Endothelial cell of umbilical vein (primary cell): ENCODE data around the gene FSCB. TPM values are rescaled to one million over a fixed set of nuclear protein-coding genes. Genes with fewer than 3 reads are reported as not detected.

ENCODE experiments used
- BruUV-seq: library from RNA; stranded (reverse); fragments of 400-500 nt; replicated peaks from 2 replicates; lab custom pipeline; 2021; lab: Mats Ljungman, UMichigan
- CTCF ChIA-PET: fragments of 300-600, 350-600 bp; sonication (Branson Sonifier 250); formaldehyde crosslinking; loops from one replicate; lab custom pipeline; 2021; ENCODE audit warnings: antibody characterized with exemption, inconsistent platforms; lab: Charles Lee
- POLR2A ChIA-PET: fragments of 300-600, 350-600 bp; sonication (Branson Sonifier 250); formaldehyde crosslinking; loops from one replicate; lab custom pipeline; 2021; ENCODE audit warnings: antibody characterized with exemption, inconsistent platforms; lab: Charles Lee
- DNase-seq: peaks from one replicate; pipeline ENCODE4 v3.0.0-alpha.2; 2011; ENCODE audit warnings: low read depth, low spot score
- FAIRE-seq: peaks from 2 replicates; lab custom pipeline; 2011; peaks lifted over from hg19 to GRCh38; lab: Jason Lieb, UNC
- H2AFZ ChIP-seq: 2 replicates; pipeline ENCODE4 v1.6.0; 2012; ENCODE audit warnings: low read depth, low read length, control low read depth, inconsistent platforms
- H3K27ac ChIP-seq: 2 replicates; pipeline ENCODE4 v1.5.1; 2011; ENCODE audit warnings: low read depth, mild to moderate bottlenecking, control low read depth, low read length, moderate library complexity; ENCODE audit not compliant: insufficient read depth
- H3K27me3 ChIP-seq, 2 experiments: 2 replicates each; pipeline versions ENCODE4 v1.6.0 to v1.6.1; 2011; ENCODE audit warnings: low read length in 2 of 2, mixed read lengths in 1 of 2; ENCODE audit not compliant: control insufficient read depth in 2 of 2, insufficient read depth in 2 of 2
- H3K36me3 ChIP-seq, 2 experiments: 2 replicates in 1 of 2; 3 replicates in 1 of 2; pipeline ENCODE4 v1.5.1; 2011; ENCODE audit warnings: low read length in 2 of 2, mild to moderate bottlenecking in 1 of 2, moderate library complexity in 1 of 2; ENCODE audit not compliant: control insufficient read depth in 2 of 2, insufficient read depth in 2 of 2; ENCODE audit errors: extremely low read depth in 1 of 2
- H3K4me1 ChIP-seq: 3 replicates; pipeline ENCODE4 v1.5.1; 2011; ENCODE audit warnings: mild to moderate bottlenecking, low read length; ENCODE audit not compliant: control insufficient read depth, insufficient read depth; ENCODE audit errors: extremely low read depth
- H3K4me2 ChIP-seq: 2 replicates; pipeline ENCODE4 v1.6.1; 2011; ENCODE audit warnings: low read length, control low read depth, mixed read lengths; ENCODE audit not compliant: insufficient read depth
- H3K4me3 ChIP-seq, 3 experiments: fragments of 200-600 bp in 1 of 3; sonication (generic), shearing (Covaris generic) in 1 of 3; replicated peaks in 1 of 3; 2 replicates each; pipeline ENCODE4 v1.5.1; 2011 to 2016; ENCODE audit warnings: control low read depth in 3 of 3, low read length in 3 of 3, mild to moderate bottlenecking in 2 of 3, inconsistent platforms in 1 of 3, low read depth in 1 of 3, moderate library complexity in 1 of 3; ENCODE audit not compliant: insufficient read depth in 1 of 3
- H3K79me2 ChIP-seq: 2 replicates; pipeline ENCODE4 v1.6.0; 2012; ENCODE audit warnings: low read length, inconsistent platforms; ENCODE audit not compliant: control insufficient read depth, insufficient read depth
- H3K9ac ChIP-seq: replicated peaks from 2 replicates; pipeline ENCODE3; 2011; ENCODE audit warnings: low read length, control low read depth; ENCODE audit not compliant: insufficient read depth; ENCODE audit errors: extremely low read depth
- H3K9me1 ChIP-seq: replicated peaks from 3 replicates; pipeline ENCODE4 v1.6.0; 2011; ENCODE audit warnings: mild to moderate bottlenecking, low read length; ENCODE audit not compliant: control insufficient read depth, insufficient read depth; ENCODE audit errors: extremely low read depth
- H3K9me3 ChIP-seq: replicated peaks from 2 replicates; pipeline ENCODE4 v1.5.1; 2012; ENCODE audit warnings: low read length, inconsistent platforms; ENCODE audit not compliant: control insufficient read depth, insufficient read depth
- H4K20me1 ChIP-seq: replicated peaks from 2 replicates; pipeline ENCODE3; 2011; ENCODE audit warnings: mild to moderate bottlenecking, low read length; ENCODE audit not compliant: control insufficient read depth, insufficient read depth; ENCODE audit errors: extremely low read depth
- EZH2 ChIP-seq: IDR thresholded peaks from 2 replicates; pipeline ENCODE4 v1.6.1; 2012; ENCODE audit warnings: borderline replicate concordance, low read depth, mild to moderate bottlenecking, moderate library complexity, low read length, inconsistent platforms; ENCODE audit not compliant: severe bottlenecking
- FOS ChIP-seq: IDR thresholded peaks from 2 replicates; pipeline ENCODE4 v1.6.1; 2011; ENCODE audit warnings: mild to moderate bottlenecking, low read length, moderate library complexity, borderline replicate concordance; ENCODE audit not compliant: insufficient read depth
- GATA2 ChIP-seq: IDR thresholded peaks from 2 replicates; pipeline ENCODE4 v1.7.0; 2011; ENCODE audit warnings: low read depth, mild to moderate bottlenecking, moderate library complexity, mixed read lengths, low read length; ENCODE audit not compliant: insufficient read length, insufficient read depth
- JUN ChIP-seq: IDR thresholded peaks from 2 replicates; pipeline ENCODE4 v1.6.1; 2011; ENCODE audit warnings: borderline replicate concordance, low read depth; ENCODE audit not compliant: insufficient read length, insufficient read depth
- MYC ChIP-seq: IDR thresholded peaks from one replicate; pipeline ENCODE4 v1.6.1; 2011; ENCODE audit warnings: mild to moderate bottlenecking, low read depth, low read length
- POLR2A ChIP-seq: IDR thresholded peaks from 2 replicates; pipeline ENCODE4 v1.6.1; 2012; ENCODE audit warnings: low read depth, mild to moderate bottlenecking, control low read depth, low read length
- POLR2AphosphoS5 ChIP-seq: IDR thresholded peaks from 2 replicates; pipeline ENCODE4 v1.6.1; 2012; ENCODE audit warnings: low read depth, mild to moderate bottlenecking, control low read depth, low read length, moderate library complexity; ENCODE audit not compliant: insufficient read depth
- dilution Hi-C: fragments of 300-500 bp; cut with MboI; formaldehyde crosslinking; loops from one replicate; pipeline ENCODE4 v1.15.0; 2019; ENCODE audit warnings: low sequenced_read_pairs; ENCODE audit not compliant: extremely low pct_ligation_motif_present
- intact Hi-C: fragments of 100-400 bp; cut with micrococcal nuclease; formaldehyde crosslinking; loops from one replicate; pipeline ENCODE4 v1.10.0; 2022
- polyA plus RNA-seq, 4 experiments: library from polyadenylated mRNA; depleted of rRNA in 3 of 4; stranded (reverse) in 3 of 4; unstranded in 1 of 4; fragments of >200 nt; gene quantifications; 2 replicates each; pipeline versions ENCODE4 v1.2.1 to v1.2.3, GENCODE V29; 2011 to 2012; ENCODE audit warnings: missing spikeins in 1 of 4
- total RNA-seq: library from RNA; stranded (reverse); gene quantifications from 2 replicates; pipeline ENCODE4 v1.2.3, GENCODE V29; 2021
- TF ChIP-seq, protein P1 (sequence below): IDR thresholded peaks from 2 replicates; pipeline ENCODE4 v1.6.1; 2011; ENCODE audit not compliant: insufficient read depth, insufficient read length
- TF ChIP-seq, protein P2 (sequence below), 2 donors: IDR thresholded peaks; 1 replicate in 1 of 2; 2 replicates in 1 of 2; pipeline ENCODE4 v1.5.1; 2011; ENCODE audit warnings: low read length in 2 of 2, mild to moderate bottlenecking in 2 of 2, moderate library complexity in 2 of 2, control low read depth in 1 of 2, inconsistent platforms in 1 of 2, low read depth in 1 of 2; ENCODE audit not compliant: insufficient read depth in 1 of 2; ENCODE audit errors: extremely low read depth in 1 of 2

Gene FSCB
- total and polyA plus RNA-seq, 2 donors (not counting 3 experiments of a cell fraction or from before 2014, with no cell fraction given): not detected

GRCh38 chr14:44463356-44464004 is 43.6 kb downstream of the FSCB start:
- no peaks in the 10 kb centered on the region for H3K4me1 ChIP-seq
- H3K4me2 ChIP-seq: no peak overlapping the region
- POLR2A ChIA-PET: no interaction called here
- H3K36me3 ChIP-seq: no peaks in the 10 kb centered on the region
- BruUV-seq: no TSS peak
- H4K20me1 ChIP-seq: no peaks in the 10 kb centered on the region
- FAIRE-seq: no peak
- no peak overlapping the region for H2AFZ ChIP-seq
- dilution Hi-C loops: no loop called here
- H3K4me3 ChIP-seq: no peak overlapping the region
- no peak for DNase-seq
- TF ChIP-seq, protein P1, sequence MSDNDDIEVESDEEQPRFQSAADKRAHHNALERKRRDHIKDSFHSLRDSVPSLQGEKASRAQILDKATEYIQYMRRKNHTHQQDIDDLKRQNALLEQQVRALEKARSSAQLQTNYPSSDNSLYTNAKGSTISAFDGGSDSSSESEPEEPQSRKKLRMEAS: no peak
- TF ChIP-seq, protein P2, sequence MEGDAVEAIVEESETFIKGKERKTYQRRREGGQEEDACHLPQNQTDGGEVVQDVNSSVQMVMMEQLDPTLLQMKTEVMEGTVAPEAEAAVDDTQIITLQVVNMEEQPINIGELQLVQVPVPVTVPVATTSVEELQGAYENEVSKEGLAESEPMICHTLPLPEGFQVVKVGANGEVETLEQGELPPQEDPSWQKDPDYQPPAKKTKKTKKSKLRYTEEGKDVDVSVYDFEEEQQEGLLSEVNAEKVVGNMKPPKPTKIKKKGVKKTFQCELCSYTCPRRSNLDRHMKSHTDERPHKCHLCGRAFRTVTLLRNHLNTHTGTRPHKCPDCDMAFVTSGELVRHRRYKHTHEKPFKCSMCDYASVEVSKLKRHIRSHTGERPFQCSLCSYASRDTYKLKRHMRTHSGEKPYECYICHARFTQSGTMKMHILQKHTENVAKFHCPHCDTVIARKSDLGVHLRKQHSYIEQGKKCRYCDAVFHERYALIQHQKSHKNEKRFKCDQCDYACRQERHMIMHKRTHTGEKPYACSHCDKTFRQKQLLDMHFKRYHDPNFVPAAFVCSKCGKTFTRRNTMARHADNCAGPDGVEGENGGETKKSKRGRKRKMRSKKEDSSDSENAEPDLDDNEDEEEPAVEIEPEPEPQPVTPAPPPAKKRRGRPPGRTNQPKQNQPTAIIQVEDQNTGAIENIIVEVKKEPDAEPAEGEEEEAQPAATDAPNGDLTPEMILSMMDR (IDR thresholded peaks at IDR 0.05; ENCODE audit: extremely low read depth in 1 of 2, insufficient read depth in 1 of 2, low read depth in 1 of 2, low read length in 2 of 2): no peak
- TF ChIP-seq POLR2AphosphoS5 (no peak), JUN (no peak), POLR2A (no peak), MYC (no peak), FOS (no peak), GATA2 (no peak), EZH2 (no peak)
- H3K79me2 ChIP-seq: no peaks in the 10 kb centered on the region
- no peaks in the 10 kb centered on the region for H3K9me1 ChIP-seq
- CTCF ChIA-PET: no interaction called here
- H3K9me3 ChIP-seq: no peaks in the 10 kb centered on the region
- no peak overlapping the region for H3K27ac ChIP-seq
- H3K9ac ChIP-seq: no peak overlapping the region
- H3K27me3 ChIP-seq: no peaks in the 10 kb centered on the region
- intact Hi-C loops: no loop called here
